PC-3 (cell line): Measurements from ENCODE around the gene AFG1L.

Experiments
- EZH2 ChIP-seq: fragments of 300-600 bp; sonication (generic); IDR thresholded peaks from one replicate; pipeline ENCODE4 v1.6.1; 2017; ENCODE audit warnings: antibody characterized with exemption, mild to moderate bottlenecking, low read length; ENCODE audit not compliant: unreplicated experiment
- EZH2phosphoT487 ChIP-seq: fragments of 300-600 bp; sonication (generic); IDR thresholded peaks from 2 replicates; pipeline ENCODE4 v1.6.1; 2018; ENCODE audit warnings: mild to moderate bottlenecking, antibody characterized with exemption, low read length, borderline replicate concordance
- TF ChIP-seq, protein P1 (sequence below): fragments of 300-600 bp; sonication (generic); conservative IDR thresholded peaks from 2 replicates; pipeline ENCODE4 v1.5.1; 2017; ENCODE audit warnings: antibody characterized with exemption, low read depth, mild to moderate bottlenecking, low read length

DNA sequence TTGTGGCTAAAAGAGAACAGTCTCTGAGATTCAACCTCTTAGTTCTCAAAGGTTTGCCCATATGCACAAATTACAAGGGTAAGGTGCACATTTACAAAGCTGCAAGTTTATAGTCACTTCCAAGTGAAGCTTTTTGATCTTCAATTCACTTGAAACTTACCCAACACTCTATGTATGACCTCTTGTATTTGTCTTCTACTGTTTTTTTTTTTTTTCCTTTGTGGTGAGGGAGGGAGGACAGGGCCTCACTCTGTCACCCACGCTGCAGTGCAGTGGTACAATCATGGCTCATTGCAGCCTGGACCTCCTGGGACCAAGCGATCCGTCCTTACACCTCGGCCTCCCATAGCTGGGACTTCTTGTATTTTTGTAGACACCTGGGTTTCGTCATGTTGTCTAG is 261.4 kb downstream of the AFG1L start:
- TF ChIP-seq, protein P1, sequence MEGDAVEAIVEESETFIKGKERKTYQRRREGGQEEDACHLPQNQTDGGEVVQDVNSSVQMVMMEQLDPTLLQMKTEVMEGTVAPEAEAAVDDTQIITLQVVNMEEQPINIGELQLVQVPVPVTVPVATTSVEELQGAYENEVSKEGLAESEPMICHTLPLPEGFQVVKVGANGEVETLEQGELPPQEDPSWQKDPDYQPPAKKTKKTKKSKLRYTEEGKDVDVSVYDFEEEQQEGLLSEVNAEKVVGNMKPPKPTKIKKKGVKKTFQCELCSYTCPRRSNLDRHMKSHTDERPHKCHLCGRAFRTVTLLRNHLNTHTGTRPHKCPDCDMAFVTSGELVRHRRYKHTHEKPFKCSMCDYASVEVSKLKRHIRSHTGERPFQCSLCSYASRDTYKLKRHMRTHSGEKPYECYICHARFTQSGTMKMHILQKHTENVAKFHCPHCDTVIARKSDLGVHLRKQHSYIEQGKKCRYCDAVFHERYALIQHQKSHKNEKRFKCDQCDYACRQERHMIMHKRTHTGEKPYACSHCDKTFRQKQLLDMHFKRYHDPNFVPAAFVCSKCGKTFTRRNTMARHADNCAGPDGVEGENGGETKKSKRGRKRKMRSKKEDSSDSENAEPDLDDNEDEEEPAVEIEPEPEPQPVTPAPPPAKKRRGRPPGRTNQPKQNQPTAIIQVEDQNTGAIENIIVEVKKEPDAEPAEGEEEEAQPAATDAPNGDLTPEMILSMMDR = no peak
- no peak for TF ChIP-seq EZH2
- TF ChIP-seq EZH2phosphoT487 = no peak
